ENCODE results near the gene LRRC2.
"Not testable (repeated sequence)": the region's sequence is repeated elsewhere in the genome, so short reads cannot be mapped to it uniquely, and the experiment has no call there.

Gene LRRC2

GRCh38 chr3:46495901-46496456, 70.1 kb downstream of the LRRC2 start:
- no peak for DNase-seq

- DNase-seq = not testable (repeated sequence)
Measured at GRCh38 chr3:46494491-46494890, 71.6 kb downstream of the LRRC2 start.

DNA sequence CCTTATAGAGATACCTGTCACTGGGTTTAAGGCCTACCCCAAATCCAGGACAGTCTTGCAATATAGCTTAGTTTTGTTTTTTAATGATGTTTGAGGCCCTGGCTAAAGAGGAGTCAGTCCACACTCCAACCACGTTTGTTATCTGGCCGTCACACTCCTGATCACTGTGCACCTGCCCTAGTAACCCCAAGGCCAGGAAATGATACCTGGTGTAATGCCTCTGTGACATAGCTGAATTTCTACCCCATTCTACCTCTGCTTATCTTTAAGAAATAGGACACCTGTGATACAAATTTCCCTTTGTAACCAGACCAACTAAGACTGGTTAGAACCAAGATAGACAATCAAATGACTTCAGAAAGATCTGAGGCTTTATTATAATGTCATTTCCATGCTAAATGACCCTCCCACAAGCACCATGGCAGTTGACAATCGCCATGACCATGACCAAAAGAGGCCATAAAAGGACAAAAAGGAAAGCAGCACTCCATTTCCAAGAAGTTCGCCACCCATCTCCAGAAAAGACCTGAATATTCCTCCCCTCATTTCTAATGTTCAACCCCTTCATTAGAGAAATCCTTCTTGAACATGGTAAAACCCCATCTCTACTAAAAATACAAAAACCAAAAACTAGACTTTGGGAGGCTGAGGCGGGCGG, 73.1 kb downstream of the LRRC2 start:
- DNase-seq = no peak

- DNase-seq = no peak
Measured at GRCh38 chr3:46491089-46492070, 74.7 kb downstream of the LRRC2 start.

DNA sequence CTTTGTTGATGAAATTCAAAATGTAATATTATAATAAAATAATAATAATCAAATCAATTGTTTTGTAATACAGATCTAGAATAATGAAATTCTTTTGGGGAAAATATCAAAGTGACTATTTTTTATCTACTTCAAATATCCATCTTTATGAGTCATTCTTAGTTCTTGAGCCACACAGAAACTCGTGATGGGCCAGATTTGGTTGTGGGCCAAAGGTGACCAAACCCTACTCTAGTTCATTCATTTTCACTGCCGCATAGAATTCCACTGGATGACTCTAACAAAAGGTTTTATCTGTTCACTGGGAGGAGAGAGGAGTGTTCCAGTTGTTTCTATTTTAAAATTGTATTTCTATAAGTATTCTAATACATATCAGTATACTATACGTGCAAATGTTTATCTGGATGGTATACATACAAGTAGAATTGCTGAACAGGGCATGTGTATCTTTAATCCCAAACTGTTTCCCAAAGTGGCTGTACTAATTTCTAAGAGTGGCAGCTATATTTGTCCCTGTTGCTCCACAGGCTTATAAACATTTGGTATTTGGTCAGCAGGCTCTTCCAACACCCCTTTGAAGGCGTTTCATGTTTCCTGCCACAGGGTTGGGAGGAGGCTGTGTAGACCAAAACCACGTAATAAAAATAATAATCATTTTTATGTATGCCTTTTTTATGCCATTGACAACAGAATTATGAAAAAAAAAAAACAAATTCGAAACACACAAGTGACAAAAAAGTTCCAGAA, 75.6 kb downstream of the LRRC2 start:
- DNase-seq = no peak

- DNase-seq = no peak
Measured at GRCh38 chr3:46489875-46490274, 76.2 kb downstream of the LRRC2 start.

GRCh38 chr3:46489381-46489780, 76.7 kb downstream of the LRRC2 start:
- DNase-seq = no peak

DNA sequence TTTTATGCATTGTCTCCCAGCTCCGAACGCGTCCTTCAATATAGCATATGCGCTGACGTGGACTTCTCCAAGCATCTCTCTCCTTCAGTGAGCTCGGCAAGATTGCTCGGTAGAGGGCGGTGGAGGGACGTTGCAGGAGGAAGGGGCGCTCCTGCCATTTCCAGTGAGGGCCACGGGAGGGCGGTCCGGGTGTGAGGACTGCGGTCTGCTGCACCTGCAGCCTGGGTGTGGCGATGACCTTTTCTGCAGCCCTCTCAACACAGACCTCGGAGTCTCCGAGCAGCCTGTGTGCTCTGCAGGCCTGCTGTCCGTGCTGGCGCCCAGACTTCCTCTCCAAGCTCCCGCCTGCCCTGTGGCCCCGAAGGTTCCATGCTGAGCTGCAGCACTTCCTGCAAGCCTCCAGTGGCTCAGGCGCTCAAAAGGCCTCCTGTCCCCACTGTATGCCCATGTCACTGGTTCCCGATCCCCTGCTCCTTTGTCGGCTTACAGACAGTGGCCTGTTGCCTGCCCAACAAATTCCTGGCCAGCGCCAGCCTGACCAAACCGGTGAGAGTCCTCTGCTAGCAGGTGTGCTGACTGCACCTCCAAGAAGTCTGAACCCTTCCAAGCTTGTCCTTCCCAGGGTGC, 77.3 kb downstream of the LRRC2 start:
- no peak for DNase-seq

GRCh38 chr3:46485779-46486175, 80.3 kb downstream of the LRRC2 start:
- DNase-seq = no peak

- no peak for DNase-seq
Measured at GRCh38 chr3:46484911-46485778, 81.0 kb downstream of the LRRC2 start.

DNA sequence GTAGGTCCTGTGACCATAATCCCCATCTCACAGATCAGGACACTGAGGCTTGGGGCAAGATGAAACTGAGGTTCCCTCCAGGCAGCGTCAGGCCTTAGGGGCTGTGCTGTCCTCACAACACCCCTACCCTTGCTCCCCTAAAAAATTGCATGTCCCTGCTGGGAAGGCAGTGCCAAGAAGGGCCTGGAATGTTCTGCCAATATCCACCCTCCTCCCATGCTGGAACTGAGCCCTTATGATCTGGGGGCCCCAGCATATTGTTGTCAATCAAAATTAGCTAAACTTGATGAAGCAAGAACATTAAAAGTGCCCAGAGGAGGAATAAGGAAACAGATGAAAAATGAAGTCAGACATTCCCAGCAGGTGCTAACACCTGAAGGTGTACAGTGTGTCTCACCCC, 81.7 kb downstream of the LRRC2 start:
- DNase-seq = no peak

DNA sequence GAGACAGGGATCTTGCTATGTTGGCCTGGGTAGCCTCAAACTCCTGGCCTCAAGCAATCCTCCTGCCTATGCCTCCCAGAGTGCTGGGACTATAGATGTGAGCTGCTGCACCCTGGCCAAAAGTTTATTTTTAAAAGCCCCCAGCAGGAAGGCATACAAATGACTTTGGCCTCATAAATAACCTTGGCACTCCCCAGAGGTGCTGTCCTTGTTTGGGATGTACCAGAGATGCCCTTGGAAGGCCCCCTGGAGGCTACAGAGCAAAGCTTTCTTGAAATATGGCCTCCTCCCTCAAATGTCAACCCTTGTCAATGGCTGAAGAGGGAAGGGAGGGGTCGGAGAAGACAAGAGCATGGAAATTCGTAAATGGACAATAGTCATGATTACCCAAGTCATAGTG, 82.3 kb downstream of the LRRC2 start:
- no peak for DNase-seq

DNA sequence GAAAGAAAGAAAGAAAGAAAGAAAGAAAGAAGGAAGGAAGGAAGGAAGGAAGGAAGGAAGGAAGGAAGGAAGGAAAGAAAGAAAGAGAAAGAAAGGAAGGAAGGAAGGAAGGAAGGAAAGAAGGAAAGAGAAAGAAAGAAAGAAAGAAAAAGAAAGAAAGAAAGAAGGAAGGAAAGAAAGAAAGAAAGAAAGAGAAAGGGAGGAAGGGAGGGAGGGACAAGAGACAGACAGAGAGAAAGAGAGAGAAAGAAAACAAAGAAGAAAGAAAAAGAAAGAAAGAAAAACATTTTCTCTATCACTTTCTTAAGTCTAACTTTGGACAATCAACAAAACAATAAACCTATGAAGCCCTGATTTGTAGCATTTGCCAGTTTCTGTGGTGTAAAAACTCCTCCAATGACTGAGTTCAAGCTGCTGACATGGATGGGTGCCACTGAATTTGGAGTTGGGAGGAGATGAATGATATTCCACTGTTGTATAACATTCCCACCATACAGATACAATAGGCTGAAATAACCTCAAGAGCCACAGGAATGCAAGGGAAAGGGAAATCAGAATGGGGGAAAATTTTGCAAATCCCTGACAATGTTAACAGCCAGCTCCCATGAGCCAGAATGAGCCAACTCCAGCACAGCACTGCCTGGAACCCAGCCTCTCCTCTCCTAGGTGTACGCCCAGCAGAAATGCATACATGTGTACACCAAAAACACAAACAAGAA, 83.3 kb downstream of the LRRC2 start:
- DNase-seq = no peak

- no peak for DNase-seq
Measured at GRCh38 chr3:46481636-46482035, 84.5 kb downstream of the LRRC2 start.

DNA sequence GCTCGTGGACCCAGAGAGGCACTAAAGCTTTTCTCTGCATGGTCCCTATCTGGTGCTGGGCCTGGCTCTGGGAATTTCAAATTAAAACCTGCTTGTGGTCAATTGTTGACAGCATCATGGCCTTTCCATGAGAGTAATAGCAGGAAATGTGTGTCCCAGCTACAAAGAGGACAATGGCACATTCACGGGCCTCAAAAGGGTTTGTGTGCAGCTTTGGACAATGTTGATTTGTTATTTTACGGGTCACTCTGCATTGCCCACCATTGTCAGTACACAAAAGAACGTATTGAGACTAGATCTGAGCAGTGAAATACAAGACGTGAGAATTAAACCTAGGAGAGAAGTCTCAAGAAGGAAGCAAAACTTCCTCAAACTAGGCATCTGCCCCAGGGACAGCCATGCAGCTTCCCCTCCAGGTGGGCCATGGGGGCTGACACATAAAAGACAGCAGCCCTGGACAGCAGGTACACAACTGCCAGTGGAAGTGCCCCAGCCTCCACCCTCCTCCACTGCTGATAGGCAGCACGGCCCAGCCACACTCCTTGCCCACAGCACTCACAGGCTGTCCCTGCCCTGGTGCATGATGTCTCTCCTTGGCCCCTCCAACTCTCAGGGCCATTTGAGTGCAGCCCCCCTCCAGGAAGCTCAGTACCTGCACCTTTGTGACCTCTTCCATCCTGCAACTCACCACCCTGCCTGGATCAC, 85.5 kb downstream of the LRRC2 start:
- DNase-seq = no peak

DNA sequence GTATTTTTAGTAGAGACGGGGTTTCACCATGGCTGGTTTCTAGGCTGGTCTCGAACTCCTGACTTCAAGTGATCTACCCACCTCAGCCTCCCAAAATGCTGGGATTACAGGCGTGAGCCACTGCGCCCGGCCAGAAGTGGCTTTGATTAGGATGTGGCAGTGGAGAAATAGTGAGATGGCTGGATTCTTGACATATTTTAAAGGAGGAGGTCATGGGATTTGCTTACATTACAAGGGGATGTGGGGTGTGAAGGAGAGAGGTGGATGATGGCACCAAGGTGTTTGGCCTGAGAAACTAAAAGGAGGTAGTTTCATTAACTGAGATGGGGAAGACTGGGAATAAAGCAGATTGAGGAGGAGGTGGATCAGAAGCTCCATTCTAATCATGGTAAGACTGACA, 86.4 kb downstream of the LRRC2 start:
- DNase-seq = no peak

DNA sequence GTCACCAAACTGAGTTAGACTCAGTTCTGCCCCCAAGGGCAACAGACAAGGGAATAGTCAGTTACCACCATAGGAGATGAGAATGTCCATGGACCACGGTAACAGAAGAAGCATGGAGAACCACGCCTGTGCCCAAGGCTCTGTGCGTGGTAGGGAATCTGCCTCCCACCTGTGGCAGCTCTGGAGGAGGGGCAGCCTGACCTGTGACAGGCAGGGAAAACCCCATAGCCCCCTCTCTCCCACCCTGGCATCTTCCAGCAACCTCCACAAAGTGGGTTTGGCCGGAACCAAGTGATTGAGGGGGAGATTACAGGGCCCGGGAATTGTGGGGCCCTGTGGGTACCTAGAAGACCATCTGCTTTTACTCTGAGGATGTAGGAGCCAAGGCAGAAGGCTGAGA, 87.1 kb downstream of the LRRC2 start:
- no peak for DNase-seq

DNA sequence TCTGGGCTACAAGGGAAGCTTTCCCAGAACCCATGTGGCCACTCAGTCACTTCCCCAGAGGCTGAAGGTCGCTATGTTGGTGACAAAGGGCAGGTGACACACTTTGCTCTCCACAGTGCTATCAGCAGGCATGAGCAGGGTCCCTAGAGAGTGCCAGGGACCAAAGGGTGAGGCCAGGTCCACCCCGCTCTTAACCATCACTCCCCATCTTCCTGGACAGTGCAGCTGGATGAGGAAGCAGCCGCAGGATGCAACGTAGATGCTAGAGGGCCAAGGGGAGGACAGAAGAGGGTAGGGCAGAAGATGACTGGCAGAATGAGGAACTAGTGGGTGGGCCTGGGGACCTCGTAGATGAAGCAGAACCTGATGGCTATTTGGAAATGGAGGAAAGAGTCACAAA, 87.8 kb downstream of the LRRC2 start:
- no peak for DNase-seq

DNA sequence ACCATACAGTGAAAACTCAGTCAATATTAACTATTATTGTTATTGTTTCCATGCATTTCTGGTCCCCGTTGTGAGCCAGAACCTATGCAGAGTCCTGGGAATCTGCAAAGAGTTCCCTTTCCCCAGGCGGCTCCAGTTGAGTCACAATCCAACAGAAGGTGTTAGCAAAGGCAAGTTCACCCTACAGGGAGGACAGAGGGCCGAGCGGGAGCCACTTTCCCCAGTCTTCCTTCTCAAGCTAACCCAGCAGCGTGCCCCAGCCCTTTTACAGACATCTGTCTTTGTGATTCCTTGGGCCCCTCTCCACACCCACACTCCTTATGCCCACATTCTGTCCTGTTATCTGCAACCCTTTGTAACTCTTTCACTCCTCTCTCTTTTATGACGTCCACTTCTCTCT, 88.3 kb downstream of the LRRC2 start:
- no peak for DNase-seq

DNA sequence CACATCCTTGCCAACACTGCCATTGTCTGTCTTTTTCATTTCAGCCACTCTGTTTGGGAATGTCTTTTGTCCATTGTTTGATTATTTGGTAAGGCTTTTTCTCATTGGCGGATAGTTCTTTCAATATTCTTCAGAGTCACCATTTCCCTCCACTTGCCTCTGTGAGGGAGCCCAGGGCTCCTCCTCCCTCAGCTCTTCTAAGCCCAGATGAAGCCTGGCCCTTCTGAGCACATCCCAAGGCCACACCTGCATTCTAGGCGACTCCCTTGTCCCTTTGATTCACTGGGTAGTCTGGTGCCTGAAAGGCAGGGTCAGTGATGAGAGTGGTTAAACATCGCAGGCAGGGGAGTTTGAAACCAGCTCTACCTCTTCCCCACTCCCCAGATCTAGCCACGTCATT, 89.0 kb downstream of the LRRC2 start:
- DNase-seq = no peak
